ENCODE data around the gene SPDYE3.
A peak's percentile ranks its signal among the peaks of the same experiment; 100 is the strongest.
"Not testable (repeated sequence)": the region's sequence is repeated elsewhere in the genome, so short reads cannot be mapped to it uniquely, and the experiment has no call there.

SPDYE3 gene

GRCh38 chr7:100307402-100307801, at the start of gene SPDYE3:
Gene SPDYE3 (plus strand): TSS chr7:100307702. CDS start chr7:100307886, 184 bp downstream.
- DNase-seq = not testable (repeated sequence)

- DNase-seq = not testable (repeated sequence)
Observed at GRCh38 chr7:100259984-100260383, 47.5 kb upstream of the SPDYE3 start.

GRCh38 chr7:100262896-100263295, 44.6 kb upstream of the SPDYE3 start:
- DNase-seq = not testable (repeated sequence)

GRCh38 chr7:100264223-100264622, 43.3 kb upstream of the SPDYE3 start:
- not testable (repeated sequence) for DNase-seq

GRCh38 chr7:100264669-100265165, 42.8 kb upstream of the SPDYE3 start:
- not testable (repeated sequence) for DNase-seq

GRCh38 chr7:100265851-100266250, 41.7 kb upstream of the SPDYE3 start:
- not testable (repeated sequence) for DNase-seq

- DNase-seq = no peak
Observed at GRCh38 chr7:100266576-100267354, 40.7 kb upstream of the SPDYE3 start.

- DNase-seq = no peak
Observed at GRCh38 chr7:100267648-100268047, 39.9 kb upstream of the SPDYE3 start.

- not testable (repeated sequence) for DNase-seq
Observed at GRCh38 chr7:100268882-100269281, 38.6 kb upstream of the SPDYE3 start.

GRCh38 chr7:100269306-100270045, 38.0 kb upstream of the SPDYE3 start:
- DNase-seq = not testable (repeated sequence)

GRCh38 chr7:100270046-100270918, 37.2 kb upstream of the SPDYE3 start:
- peak; percentile 43 for DNase-seq

- DNase-seq = peak; percentile 40
Observed at GRCh38 chr7:100270941-100271593, 36.4 kb upstream of the SPDYE3 start.

GRCh38 chr7:100271716-100272537, 35.6 kb upstream of the SPDYE3 start:
- DNase-seq = peak; percentile 98

- DNase-seq = not testable (repeated sequence)
Observed at GRCh38 chr7:100272538-100272902, 35.0 kb upstream of the SPDYE3 start.

- no peak for DNase-seq
Observed at GRCh38 chr7:100275120-100275519, 32.4 kb upstream of the SPDYE3 start.

- not testable (repeated sequence) for DNase-seq
Observed at GRCh38 chr7:100276126-100276525, 31.4 kb upstream of the SPDYE3 start.

- DNase-seq = not testable (repeated sequence)
Observed at GRCh38 chr7:100282069-100282608, 25.4 kb upstream of the SPDYE3 start.

- DNase-seq = not testable (repeated sequence)
Observed at GRCh38 chr7:100283147-100283546, 24.4 kb upstream of the SPDYE3 start.

GRCh38 chr7:100287191-100287969, 20.1 kb upstream of the SPDYE3 start:
- DNase-seq = not testable (repeated sequence)

GRCh38 chr7:100288258-100288657, 19.2 kb upstream of the SPDYE3 start:
- DNase-seq = not testable (repeated sequence)
